CD14-positive monocyte (primary cell): Measurements from ENCODE around the gene SCRN1. TPM values are rescaled to one million over a fixed set of nuclear protein-coding genes. Genes with fewer than 3 reads are reported as not detected.

Experiments used
- DNase-seq, 3 donors: peaks; one replicate each; pipeline ENCODE4 v3.0.0-alpha.2; 2011 to 2022
- H2AFZ ChIP-seq: 2 replicates; pipeline ENCODE4 v1.6.0; 2012; ENCODE audit warnings: mild to moderate bottlenecking, low read depth, low read length, inconsistent platforms; ENCODE audit not compliant: insufficient read depth, poor library complexity, severe bottlenecking
- H3K27ac ChIP-seq, 2 donors: 1 replicate in 1 of 2; 2 replicates in 1 of 2; pipeline ENCODE4 v1.5.1; 2012 to 2013; ENCODE audit warnings: low read length in 2 of 2, control low read depth in 1 of 2, inconsistent platforms in 1 of 2, low read depth in 1 of 2, mild to moderate bottlenecking in 1 of 2
- H3K27me3 ChIP-seq, 2 donors: one replicate each; pipeline versions ENCODE4 v1.6.0 to v1.6.1; 2011 to 2013; ENCODE audit warnings: low read length in 2 of 2; ENCODE audit not compliant: control insufficient read depth in 2 of 2, insufficient read depth in 2 of 2
- H3K36me3 ChIP-seq, 2 donors: replicated peaks in 1 of 2; 1 replicate in 1 of 2; 2 replicates in 1 of 2; pipeline versions ENCODE4 v1.5.1 to v1.6.1; 2012 to 2013; ENCODE audit warnings: low read length in 2 of 2, control low read depth in 1 of 2, inconsistent platforms in 1 of 2, mild to moderate bottlenecking in 1 of 2; ENCODE audit not compliant: insufficient read depth in 2 of 2, control insufficient read depth in 1 of 2
- H3K4me1 ChIP-seq, 2 donors: 1 replicate in 1 of 2; 2 replicates in 1 of 2; pipeline versions ENCODE4 v1.5.1 to v1.6.1; 2012 to 2013; ENCODE audit warnings: low read length in 2 of 2, control low read depth in 1 of 2, inconsistent platforms in 1 of 2, mild to moderate bottlenecking in 1 of 2, moderate library complexity in 1 of 2; ENCODE audit not compliant: insufficient read depth in 2 of 2, control insufficient read depth in 1 of 2
- H3K4me2 ChIP-seq: replicated peaks from 2 replicates; pipeline ENCODE3; 2012; ENCODE audit warnings: low read length, moderate library complexity, mild to moderate bottlenecking; ENCODE audit not compliant: poor library complexity, severe bottlenecking; ENCODE audit errors: extremely low read depth
- H3K4me3 ChIP-seq, 3 experiments: fragments of 200-600 bp in 1 of 3; sonication (generic) in 1 of 3; replicated peaks in 1 of 3; 1 replicate in 2 of 3; 2 replicates in 1 of 3; pipeline ENCODE4 v1.5.1; 2011 to 2013; ENCODE audit warnings: low read length in 3 of 3, mild to moderate bottlenecking in 3 of 3, control low read depth in 2 of 3, low read depth in 2 of 3, inconsistent platforms in 1 of 3, moderate library complexity in 1 of 3
- H3K79me2 ChIP-seq: 2 replicates; pipeline ENCODE4 v1.6.0; 2012; ENCODE audit warnings: mild to moderate bottlenecking, control low read depth, inconsistent platforms, low read length, moderate library complexity; ENCODE audit not compliant: insufficient read depth
- H3K9ac ChIP-seq: 2 replicates; pipeline ENCODE4 v1.6.0; 2017; ENCODE audit warnings: low read length, mild to moderate bottlenecking; ENCODE audit not compliant: insufficient read depth, poor library complexity, severe bottlenecking
- H3K9me3 ChIP-seq, 2 donors: replicated peaks in 1 of 2; 1 replicate in 1 of 2; 2 replicates in 1 of 2; pipeline versions ENCODE4 v1.5.1 to v1.6.1; 2012 to 2013; ENCODE audit warnings: low read length in 2 of 2, control low read depth in 1 of 2; ENCODE audit not compliant: control insufficient read depth in 1 of 2, insufficient read depth in 1 of 2
- H4K20me1 ChIP-seq: 2 replicates; pipeline ENCODE4 v1.6.0; 2012; ENCODE audit warnings: mild to moderate bottlenecking, low read length, control low read depth, moderate library complexity; ENCODE audit not compliant: insufficient read depth
- H3K27ac Mint-ChIP-seq, 7 donors: one replicate each; pipeline ENCODE4 v1.8.0; 2020; ENCODE audit warnings: mild to moderate bottlenecking in 7 of 7, mixed read lengths in 7 of 7, moderate library complexity in 6 of 7, inconsistent platforms in 2 of 7
- H3K27me3 Mint-ChIP-seq, 3 donors: one replicate each; pipeline ENCODE4 v1.8.0; 2021 to 2022; ENCODE audit warnings: low read depth in 3 of 3, mild to moderate bottlenecking in 3 of 3, mixed read lengths in 3 of 3, moderate library complexity in 3 of 3, inconsistent platforms in 1 of 3
- H3K36me3 Mint-ChIP-seq, 2 donors: one replicate each; pipeline ENCODE4 v1.8.0; 2020; ENCODE audit warnings: mixed read lengths in 2 of 2, inconsistent platforms in 1 of 2, mild to moderate bottlenecking in 1 of 2
- H3K4me1 Mint-ChIP-seq: one replicate; pipeline ENCODE4 v1.8.0; 2020; ENCODE audit warnings: mild to moderate bottlenecking, mixed read lengths
- H3K4me3 Mint-ChIP-seq, 2 donors: one replicate each; pipeline ENCODE4 v1.8.0; 2020; ENCODE audit warnings: mild to moderate bottlenecking in 2 of 2, mixed read lengths in 2 of 2, moderate library complexity in 1 of 2
- H3K9me3 Mint-ChIP-seq, 7 donors: one replicate each; pipeline ENCODE4 v1.8.0; 2020 to 2022; ENCODE audit warnings: mixed read lengths in 7 of 7, mild to moderate bottlenecking in 6 of 7, moderate library complexity in 6 of 7, inconsistent platforms in 2 of 7
- CTCF ChIP-seq: fragments of 200-600 bp; IDR thresholded peaks from one replicate; pipeline ENCODE4 v1.8.0; 2022; ENCODE audit warnings: antibody characterized with exemption, mild to moderate bottlenecking
- WGBS: methylation state at CpG from one replicate; pipeline ENCODE4 v1.1.5; 2013; ENCODE audit warnings: missing lambda C conversion rate; ENCODE audit not compliant: insufficient coverage; 5-methylcytosine and 5-hydroxymethylcytosine counted together
- intact Hi-C, 2 donors: fragments of 100-400 bp; cut with micrococcal nuclease; formaldehyde crosslinking; loops; one replicate each; pipeline versions ENCODE4 v1.15.0 to v1.15.1; 2023
- polyA plus RNA-seq, 3 donors: library from polyadenylated mRNA; depleted of rRNA in 1 of 3; unstranded in 2 of 3; stranded (reverse) in 1 of 3; fragments of 300-500 nt in 2 of 3; fragments of >200 nt in 1 of 3; fragmentation: Illumina TruSeq in 2 of 3; gene quantifications; 1 replicate in 2 of 3; 2 replicates in 1 of 3; pipeline ENCODE4 v1.2.3, GENCODE V29; 2012 to 2021

Gene SCRN1
- polyA plus RNA-seq, 3 donors: 8.4 to 12.1 (median 8.6) TPM

GRCh38 chr7:30001998-30002397 lies 12.4 kb upstream of the SCRN1 start:
- H3K4me1 ChIP-seq: no peaks in the 10 kb centered on the region
- H2AFZ ChIP-seq: no peak overlapping the region
- Mint-ChIP-seq H3K4me1 (peaks cover 5% of the 10 kb centered on the region), H3K36me3 (no peaks in the 10 kb centered on the region), H3K9me3 (peaks cover 0 to 2% (median 0%) of the 10 kb centered on the region in 7 donors), H3K27ac (no peak overlapping the region), H3K27me3 (no peaks in the 10 kb centered on the region), H3K4me3 (no peak overlapping the region)
- H3K4me2 ChIP-seq: no peak overlapping the region
- intact Hi-C loops: no loop called here
- no peaks in the 10 kb centered on the region for H3K79me2 ChIP-seq
- no peak for TF ChIP-seq CTCF
- DNase-seq: no peak
- no peaks in the 10 kb centered on the region for H3K27me3 ChIP-seq
- no peaks in the 10 kb centered on the region for H3K9me3 ChIP-seq
- H4K20me1 ChIP-seq: no peaks in the 10 kb centered on the region
- no peak overlapping the region for H3K4me3 ChIP-seq
- no CpG with 5 or more reads among the region's 2 CpGs for WGBS
- H3K27ac ChIP-seq: no peak overlapping the region
- no peaks in the 10 kb centered on the region for H3K36me3 ChIP-seq
- no peak overlapping the region for H3K9ac ChIP-seq

- intact Hi-C loops: no loop called here
- TF ChIP-seq CTCF: no peak
- Mint-ChIP-seq H3K4me3 (no peak overlapping the region), H3K27me3 (no peaks in the 10 kb centered on the region), H3K27ac (no peak overlapping the region), H3K4me1 (peaks cover 5% of the 10 kb centered on the region), H3K36me3 (peaks cover 0 to 5% of the 10 kb centered on the region in 2 donors), H3K9me3 (peaks cover 10 to 18% (median 12%) of the 10 kb centered on the region in 7 donors)
- Histone ChIP-seq H3K4me3 (no peak overlapping the region), H3K27ac (no peak overlapping the region), H3K9me3 (peaks cover 5 to 6% of the 10 kb centered on the region in 2 donors), H3K79me2 (no peaks in the 10 kb centered on the region), H2AFZ (no peak overlapping the region), H3K36me3 (no peaks in the 10 kb centered on the region), H3K4me1 (no peaks in the 10 kb centered on the region), H4K20me1 (no peaks in the 10 kb centered on the region), H3K9ac (no peak overlapping the region), H3K4me2 (no peak overlapping the region), H3K27me3 (no peaks in the 10 kb centered on the region)
- DNase-seq: no peak
These were observed 8.9 kb upstream of the SCRN1 start for GRCh38 chr7:29998489-29998888.
